ENCODE data around the gene CCDC83.

DNA sequence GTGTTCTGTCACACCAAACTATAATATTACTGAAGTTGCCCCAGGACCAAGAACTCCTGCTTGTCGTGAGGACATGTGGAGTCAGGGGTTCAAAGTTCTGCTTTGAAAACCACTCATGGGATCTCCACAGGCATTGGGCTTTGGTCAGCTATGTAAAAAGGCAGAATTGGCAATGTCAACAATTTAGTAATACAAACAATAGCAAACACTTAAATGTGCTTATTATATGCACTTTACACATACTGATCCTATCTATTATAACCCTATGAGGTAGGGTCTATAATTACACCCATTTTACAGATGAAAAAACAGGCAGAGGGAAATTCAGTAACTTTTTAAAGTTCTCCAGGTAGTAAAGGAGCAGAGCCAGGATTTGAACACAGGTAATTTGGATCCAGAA is 94.6 kb downstream of the CCDC83 start:
- TF ChIP-seq, protein P1, sequence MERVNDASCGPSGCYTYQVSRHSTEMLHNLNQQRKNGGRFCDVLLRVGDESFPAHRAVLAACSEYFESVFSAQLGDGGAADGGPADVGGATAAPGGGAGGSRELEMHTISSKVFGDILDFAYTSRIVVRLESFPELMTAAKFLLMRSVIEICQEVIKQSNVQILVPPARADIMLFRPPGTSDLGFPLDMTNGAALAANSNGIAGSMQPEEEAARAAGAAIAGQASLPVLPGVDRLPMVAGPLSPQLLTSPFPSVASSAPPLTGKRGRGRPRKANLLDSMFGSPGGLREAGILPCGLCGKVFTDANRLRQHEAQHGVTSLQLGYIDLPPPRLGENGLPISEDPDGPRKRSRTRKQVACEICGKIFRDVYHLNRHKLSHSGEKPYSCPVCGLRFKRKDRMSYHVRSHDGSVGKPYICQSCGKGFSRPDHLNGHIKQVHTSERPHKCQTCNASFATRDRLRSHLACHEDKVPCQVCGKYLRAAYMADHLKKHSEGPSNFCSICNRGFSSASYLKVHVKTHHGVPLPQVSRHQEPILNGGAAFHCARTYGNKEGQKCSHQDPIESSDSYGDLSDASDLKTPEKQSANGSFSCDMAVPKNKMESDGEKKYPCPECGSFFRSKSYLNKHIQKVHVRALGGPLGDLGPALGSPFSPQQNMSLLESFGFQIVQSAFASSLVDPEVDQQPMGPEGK (CRISPR knock-in tag; IDR thresholded peaks at IDR 0.05; ENCODE audit: borderline replicate concordance): no peak
- TF ChIP-seq, protein P2, sequence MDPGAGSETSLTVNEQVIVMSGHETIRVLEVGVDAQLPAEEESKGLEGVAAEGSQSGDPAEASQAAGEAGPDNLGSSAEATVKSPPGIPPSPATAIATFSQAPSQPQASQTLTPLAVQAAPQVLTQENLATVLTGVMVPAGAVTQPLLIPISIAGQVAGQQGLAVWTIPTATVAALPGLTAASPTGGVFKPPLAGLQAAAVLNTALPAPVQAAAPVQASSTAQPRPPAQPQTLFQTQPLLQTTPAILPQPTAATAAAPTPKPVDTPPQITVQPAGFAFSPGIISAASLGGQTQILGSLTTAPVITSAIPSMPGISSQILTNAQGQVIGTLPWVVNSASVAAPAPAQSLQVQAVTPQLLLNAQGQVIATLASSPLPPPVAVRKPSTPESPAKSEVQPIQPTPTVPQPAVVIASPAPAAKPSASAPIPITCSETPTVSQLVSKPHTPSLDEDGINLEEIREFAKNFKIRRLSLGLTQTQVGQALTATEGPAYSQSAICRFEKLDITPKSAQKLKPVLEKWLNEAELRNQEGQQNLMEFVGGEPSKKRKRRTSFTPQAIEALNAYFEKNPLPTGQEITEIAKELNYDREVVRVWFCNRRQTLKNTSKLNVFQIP (CRISPR knock-in tag; IDR thresholded peaks at IDR 0.05; ENCODE audit: borderline replicate concordance, low read depth): no peak
- TF ChIP-seq GLIS3 (CRISPR knock-in tag; IDR thresholded peaks at IDR 0.05) (no peak), ZFP30 (CRISPR knock-in tag; IDR thresholded peaks at IDR 0.05) (no peak), SNAI2 (CRISPR knock-in tag; IDR thresholded peaks at IDR 0.05) (no peak), ZFP3 (CRISPR knock-in tag; IDR thresholded peaks at IDR 0.05) (no peak)

Measured in SK-N-SH treated with all-trans-retinoic acid at 6 μM for 48 hours (cell line).